RCC 7860 (cell line): Measurements from ENCODE around the gene ADAMTS2.
"Not testable (repeated sequence)": the region's sequence is repeated elsewhere in the genome, so short reads cannot be mapped to it uniquely, and the experiment has no call there.

Experiments
- DNase-seq: peaks from one replicate; pipeline ENCODE4 v3.0.0-alpha.2; 2015; ENCODE audit warnings: low spot score
- FAIRE-seq: peaks from 2 replicates; lab custom pipeline; 2012; peaks lifted over from hg19 to GRCh38; lab: Jason Lieb, UNC

The ADAMTS2 gene

DNA sequence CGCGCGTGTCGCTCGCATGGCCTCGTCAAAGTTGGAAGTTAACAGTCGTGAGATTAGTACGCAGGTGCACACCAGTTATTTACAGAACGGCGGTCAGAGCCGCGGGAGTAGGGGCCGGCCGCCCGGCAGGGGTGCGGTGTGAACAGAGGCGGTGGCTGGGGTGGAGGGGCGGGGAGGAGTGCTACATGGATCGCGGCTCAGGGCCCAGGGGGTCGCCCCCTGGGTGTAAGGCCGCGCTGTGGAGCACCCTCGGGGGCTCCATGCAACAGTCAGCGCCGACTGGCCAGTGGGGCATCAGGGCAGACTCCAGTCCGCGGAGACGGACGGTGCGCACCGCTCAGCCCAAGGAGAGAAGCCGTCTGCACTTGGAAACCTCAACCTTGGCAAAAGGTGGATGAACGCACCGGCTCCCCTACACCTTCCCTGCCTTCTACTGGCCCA, 224.8 kb downstream of the ADAMTS2 start:
- FAIRE-seq (no peak), DNase-seq (no peak)

DNA sequence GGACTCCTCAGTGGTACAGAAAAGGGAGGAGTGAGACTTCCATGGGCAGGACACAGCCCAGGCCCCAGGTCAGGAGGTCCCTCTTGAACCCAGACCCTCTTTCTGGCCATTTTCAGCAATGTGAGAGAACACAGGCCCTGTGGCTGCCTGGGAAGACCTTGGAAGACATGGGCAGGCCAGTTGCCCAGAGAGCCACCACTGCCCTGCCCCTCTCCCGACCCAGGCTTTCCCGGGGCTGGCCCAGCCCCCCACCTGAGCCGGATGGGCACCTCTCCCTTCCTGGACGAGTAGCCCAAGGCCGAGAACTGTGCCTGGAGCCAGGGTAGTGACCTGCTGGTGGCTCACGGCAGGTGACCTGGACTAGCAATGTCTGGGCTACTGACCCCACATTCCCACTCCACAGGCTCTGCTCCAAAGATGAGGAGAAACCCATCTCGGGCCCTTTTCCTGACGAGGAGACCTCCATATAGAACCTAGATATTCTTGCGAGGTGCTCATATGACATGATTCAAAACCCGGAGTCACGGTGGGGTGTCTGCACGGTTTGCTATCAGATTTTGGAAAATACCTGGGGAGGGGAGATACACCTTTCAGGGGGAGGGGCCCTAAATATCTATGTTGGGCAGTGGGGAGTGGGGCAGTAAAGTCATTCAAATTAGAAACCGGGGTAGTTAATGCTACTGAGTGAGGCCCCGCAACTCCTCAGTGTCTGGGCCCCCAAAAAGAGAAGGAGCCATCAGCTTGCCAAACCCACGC, 225.7 kb downstream of the ADAMTS2 start:
- no peak for FAIRE-seq

DNA sequence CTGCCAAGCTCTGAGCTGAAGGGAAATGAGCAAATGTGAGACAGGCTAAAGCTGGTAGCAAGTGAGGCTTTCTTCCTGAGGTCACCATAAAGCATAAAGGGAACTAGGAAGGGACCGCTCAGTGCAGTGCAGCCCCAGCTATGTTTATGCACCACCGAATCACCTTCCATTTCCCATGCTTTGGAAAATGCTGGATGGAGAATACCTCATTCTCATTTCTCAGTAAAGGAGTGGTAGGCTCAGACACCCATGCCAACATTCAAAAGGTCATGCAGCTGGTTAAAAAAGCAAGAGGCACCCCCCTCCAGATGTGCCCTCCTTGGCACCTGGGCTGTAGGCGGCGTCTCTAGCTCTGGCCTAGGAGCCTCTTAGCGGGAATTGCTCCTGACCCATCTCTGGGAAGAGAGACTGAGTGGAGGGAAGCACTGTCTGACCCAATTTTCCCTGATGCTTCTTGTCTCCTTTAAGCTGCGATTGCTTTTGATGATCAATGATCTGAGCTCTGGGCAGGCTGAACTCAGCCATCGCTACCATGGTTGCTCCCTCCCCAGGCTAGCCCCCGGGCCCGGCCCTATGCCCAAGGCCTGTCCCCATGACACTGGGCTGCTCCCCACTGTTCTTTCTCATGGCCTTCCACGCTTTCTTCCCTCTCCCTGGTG, 226.4 kb downstream of the ADAMTS2 start:
- no peak for DNase-seq
- no peak for FAIRE-seq

More for the DNA sequence above, 225.7 kb downstream of the ADAMTS2 start:
- DNase-seq, result no peak

- DNase-seq (no peak), FAIRE-seq (no peak)
These were observed 226.9 kb downstream of the ADAMTS2 start for GRCh38 chr5:179118338-179118737.

DNA sequence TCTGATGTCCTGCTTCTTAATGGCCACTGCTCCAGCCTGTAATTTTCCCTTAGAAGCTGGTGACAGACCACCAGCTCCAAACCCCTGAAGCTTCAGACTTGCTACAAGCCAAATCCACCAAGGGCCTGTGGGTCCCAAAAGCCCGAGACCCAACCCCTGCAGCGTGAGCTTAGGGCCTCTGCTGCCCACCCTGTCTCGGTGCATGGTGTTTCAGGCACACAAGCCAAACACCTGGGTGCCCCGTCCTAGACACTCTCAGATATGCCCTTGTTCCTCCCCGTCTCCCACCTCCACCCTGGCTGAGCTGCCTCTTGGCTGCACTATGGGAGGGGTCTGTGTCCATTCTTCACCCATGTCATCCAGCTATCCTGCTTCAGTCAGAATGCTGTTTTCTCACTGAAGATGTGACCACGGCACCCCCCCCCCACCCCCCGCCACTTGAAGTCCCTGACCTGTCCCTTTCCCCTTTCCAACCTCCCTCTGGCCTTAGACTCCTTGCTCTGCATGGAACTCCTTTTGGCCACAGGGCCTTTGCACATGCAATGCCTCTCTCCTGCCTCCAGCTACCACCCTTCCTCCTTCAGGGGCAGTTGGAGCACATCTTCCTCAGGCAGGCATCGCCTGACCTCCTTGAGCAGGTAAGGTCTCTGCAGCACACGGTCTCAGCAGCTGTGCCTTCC, 229.3 kb downstream of the ADAMTS2 start:
- no peak for FAIRE-seq
- no peak for DNase-seq

DNA sequence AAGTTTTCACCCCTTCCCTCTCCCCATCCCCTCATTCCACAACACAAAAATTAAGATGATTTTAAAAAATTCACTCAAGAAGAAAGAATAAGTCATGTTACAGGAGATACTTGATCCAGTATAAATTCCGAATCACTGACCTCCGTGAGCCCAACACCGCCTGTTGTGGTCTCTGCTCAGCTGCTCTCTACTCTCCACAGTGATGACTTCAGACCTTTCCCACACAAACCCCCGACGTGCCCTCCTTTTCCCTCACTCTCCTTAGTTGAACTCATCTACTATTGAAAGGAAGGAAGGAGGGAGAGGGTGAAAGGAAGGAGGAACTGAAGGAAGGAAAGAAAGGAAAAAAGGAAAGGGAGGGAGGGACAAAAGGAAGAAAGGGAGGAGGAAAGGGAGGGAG, 230.0 kb downstream of the ADAMTS2 start:
- no peak for DNase-seq
- FAIRE-seq, result no peak

DNA sequence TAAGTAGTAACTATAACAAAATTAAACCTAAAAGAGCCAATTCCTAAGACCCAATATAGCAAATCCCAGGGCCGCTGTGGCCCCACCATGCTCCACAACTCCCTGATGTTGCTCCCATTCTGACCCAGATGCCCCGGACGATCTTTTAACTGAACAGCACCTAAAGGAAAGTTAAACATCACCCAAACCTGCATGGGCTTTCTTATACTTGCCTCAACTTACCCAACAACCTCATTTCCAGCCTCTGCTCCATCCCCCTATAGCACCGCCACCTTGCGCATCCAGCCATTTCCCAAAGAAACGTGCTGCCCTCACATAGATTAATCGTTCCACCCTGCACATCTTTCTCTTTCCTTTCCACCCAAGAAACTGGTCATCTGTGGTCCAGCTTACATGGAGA, 230.5 kb downstream of the ADAMTS2 start:
- FAIRE-seq, result no peak
- DNase-seq, result no peak

GRCh38 chr5:179113945-179114641, 231.2 kb downstream of the ADAMTS2 start:
- DNase-seq (no peak), FAIRE-seq (no peak)

- no peak for DNase-seq
- no peak for FAIRE-seq
These were observed 232.1 kb downstream of the ADAMTS2 start for GRCh38 chr5:179113143-179113530.

DNA sequence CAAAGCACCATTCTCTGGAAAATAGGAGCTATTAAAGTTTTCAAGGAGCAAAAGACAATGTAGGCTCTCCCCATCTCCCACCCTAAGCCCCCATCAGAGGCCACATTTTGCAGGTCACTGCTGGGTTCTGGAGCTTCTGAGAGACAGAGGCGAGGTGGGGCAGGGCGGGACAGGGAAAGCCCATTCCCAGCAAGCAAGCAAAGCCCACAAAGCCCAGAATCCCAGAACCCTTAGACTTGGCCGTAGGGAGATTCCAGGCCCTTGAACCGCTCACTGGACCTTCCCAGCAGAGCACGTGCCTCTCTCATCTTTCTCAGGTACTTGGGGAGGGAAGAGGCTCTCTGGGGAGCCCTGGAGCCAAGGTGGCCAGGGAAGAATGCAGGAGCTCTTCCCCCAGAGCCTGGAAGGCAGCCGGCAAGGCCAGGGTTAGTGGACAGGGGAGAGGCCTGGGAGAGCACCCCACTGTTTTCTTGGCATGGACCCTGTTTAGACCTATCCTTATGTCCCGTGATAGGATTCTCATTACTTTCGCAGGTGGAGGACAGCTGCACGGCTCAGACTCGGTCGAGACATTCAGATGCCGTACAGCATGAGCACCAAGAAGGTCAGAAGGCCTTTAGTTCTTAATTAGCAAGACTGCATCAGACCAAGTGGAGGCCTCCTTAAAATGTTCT, 232.7 kb downstream of the ADAMTS2 start:
- FAIRE-seq, result no peak

GRCh38 chr5:179111267-179112207, 233.7 kb downstream of the ADAMTS2 start:
- FAIRE-seq (no peak), DNase-seq (no peak)

More for the DNA sequence above, 232.7 kb downstream of the ADAMTS2 start:
- DNase-seq, result no peak

DNA sequence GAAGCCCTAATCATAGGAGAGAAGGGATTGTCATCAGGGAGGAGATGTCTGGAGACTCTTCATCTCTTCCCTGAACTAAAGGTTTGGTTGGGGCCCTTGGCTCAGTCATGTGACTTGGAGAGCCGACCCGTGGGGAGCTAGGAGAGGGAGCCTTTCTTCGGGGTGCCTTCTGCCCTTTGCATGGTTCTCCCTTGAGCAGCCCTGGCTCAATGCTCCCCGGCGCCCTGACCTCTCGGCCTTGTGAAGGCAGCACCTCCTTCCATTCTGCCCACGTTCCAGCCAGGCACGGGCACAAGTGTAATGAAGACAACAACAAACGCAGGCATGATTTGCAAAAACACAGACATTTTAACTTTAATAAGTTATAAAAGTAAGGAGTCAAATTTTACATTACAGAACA, 234.7 kb downstream of the ADAMTS2 start:
- DNase-seq, result no peak

DNA sequence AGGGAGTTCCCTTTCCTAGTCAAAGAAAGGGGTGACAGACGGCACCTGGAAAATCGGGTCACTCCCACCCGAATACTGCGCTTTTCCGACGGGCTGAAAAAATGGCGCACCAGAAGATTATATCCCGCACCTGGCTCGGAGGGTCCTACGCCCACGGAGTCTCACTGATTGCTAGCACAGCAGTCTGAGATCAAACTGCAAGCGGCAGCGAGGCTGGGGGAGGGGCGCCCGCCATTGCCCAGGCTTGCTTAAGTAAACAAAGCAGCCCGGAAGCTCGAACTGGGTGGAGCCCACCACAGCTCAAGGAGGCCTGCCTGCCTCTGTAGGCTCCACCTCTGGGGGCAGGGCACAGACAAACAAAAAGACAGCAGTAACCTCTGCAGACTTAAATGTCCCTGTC, 244.0 kb downstream of the ADAMTS2 start:
- FAIRE-seq, DNase-seq: not testable (repeated sequence)

More for the DNA sequence above, 234.7 kb downstream of the ADAMTS2 start:
- no peak for FAIRE-seq

DNA sequence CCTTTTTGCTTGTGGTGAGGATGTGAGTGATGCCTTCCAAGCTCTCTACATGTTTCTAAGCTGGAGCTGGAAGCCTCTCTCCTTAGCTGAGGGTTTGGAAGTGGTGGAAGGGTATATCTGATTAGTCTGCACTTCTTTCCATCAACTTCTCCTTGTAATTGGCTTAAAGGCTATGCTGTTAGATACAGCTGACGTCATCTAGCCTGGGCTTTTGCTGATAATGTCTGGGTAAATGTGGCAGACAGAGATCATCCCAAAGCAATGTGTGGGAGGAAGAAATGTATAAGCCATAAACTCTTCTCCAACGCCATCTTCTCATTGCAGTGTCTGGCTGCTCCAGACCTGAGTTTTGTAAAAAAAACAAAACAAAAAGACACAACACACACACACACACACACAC, 255.8 kb downstream of the ADAMTS2 start:
- FAIRE-seq (no peak), DNase-seq (no peak)

GRCh38 chr5:179080724-179081123, 264.5 kb downstream of the ADAMTS2 start:
- DNase-seq, result no peak
- no peak for FAIRE-seq

DNA sequence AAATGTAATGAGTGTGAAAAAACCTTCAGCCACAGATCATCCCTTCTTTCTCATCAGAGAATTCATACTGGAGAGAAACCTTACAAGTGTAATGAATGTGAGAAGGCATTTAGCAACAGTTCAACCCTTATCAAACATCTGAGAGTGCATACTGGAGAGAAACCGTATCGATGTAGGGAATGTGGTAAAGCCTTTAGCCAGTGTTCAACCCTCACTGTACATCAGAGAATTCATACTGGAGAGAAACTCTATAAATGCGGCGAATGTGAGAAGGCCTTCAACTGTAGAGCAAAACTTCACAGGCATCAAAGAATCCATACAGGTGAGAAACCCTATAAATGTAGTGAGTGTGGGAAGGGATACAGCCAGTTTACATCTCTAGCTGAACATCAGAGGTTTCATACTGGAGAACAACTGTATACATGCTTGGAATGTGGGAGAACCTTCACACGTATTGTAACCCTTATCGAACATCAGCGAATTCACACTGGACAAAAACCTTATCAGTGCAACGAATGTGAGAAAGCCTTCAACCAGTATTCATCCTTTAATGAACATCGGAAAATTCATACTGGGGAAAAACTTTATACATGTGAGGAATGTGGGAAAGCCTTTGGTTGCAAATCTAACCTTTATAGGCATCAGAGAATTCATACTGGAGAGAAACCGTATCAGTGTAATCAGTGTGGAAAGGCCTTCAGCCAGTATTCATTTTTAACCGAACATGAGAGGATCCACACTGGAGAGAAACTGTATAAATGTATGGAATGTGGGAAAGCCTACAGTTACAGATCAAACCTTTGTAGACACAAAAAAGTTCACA, 265.9 kb downstream of the ADAMTS2 start:
- DNase-seq, result no peak
- no peak for FAIRE-seq

DNA sequence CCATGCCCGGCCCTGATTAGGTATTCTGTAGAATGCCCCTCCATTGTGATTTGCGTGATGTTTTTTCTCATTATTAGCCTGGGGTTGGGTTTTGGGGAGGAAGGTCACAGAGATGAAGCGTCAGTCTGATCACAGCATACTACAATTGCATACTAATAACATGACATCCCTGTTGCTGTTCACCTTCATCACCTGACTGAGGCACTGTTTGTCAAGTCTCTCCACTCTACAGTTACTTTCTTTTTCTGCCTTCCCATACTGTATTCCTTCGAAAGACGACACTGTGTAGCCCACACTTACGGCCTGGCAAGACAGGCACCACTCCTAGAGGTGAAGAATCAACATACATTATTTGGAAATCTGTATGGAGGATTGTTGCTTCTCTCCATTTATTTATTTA, 279.6 kb downstream of the ADAMTS2 start:
- no peak for FAIRE-seq

DNA sequence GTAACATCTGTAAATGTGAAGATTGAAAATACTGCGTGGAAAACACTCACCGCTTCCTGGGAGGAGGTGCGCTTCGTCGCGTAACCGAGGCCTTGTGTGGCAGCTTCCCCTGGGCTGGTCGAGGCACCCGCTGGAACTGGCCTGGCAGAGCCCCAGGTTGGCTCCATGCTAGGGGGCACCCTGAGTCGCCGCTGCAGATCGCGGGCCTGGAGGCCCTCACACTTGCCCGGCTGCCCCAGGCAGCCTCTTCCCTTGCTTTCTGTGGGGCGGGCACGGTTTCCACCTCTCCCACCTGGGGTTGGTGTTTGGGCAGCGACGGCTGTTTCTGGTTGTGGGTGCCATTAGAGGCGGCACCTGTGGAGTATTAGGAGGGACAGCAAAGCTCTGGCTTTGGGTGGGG, 284.2 kb downstream of the ADAMTS2 start:
- DNase-seq (no peak), FAIRE-seq (no peak)

More for the DNA sequence above, 279.6 kb downstream of the ADAMTS2 start:
- DNase-seq, result no peak
